T-helper 1 cell treated with Interleukin-12 subunit alpha and Interleukin-12 subunit beta and Interleukin-4 antibody, amounts not matched to agents 30 μg/mL and 1 μg/mL, for 36 hours (primary cell): ENCODE measurements around the gene DENND5A.
"Not testable (repeated sequence)": the region's sequence is repeated elsewhere in the genome, so short reads cannot be mapped to it uniquely, and the experiment has no call there.

Source experiments
- H3K27ac Mint-ChIP-seq: one replicate; pipeline ENCODE4 v1.8.0; 2021; ENCODE audit warnings: mild to moderate bottlenecking, mixed read lengths
- H3K27me3 Mint-ChIP-seq: one replicate; pipeline ENCODE4 v1.8.0; 2021; ENCODE audit warnings: low read depth, mixed read lengths
- H3K36me3 Mint-ChIP-seq: one replicate; pipeline ENCODE4 v1.8.0; 2021; ENCODE audit warnings: low read depth, mixed read lengths
- H3K4me1 Mint-ChIP-seq: one replicate; pipeline ENCODE4 v1.8.0; 2021; ENCODE audit warnings: low read depth, mixed read lengths
- H3K4me3 Mint-ChIP-seq: one replicate; pipeline ENCODE4 v1.8.0; 2021; ENCODE audit warnings: mild to moderate bottlenecking, moderate library complexity, mixed read lengths
- H3K9me3 Mint-ChIP-seq: one replicate; pipeline ENCODE4 v1.8.0; 2021; ENCODE audit warnings: mixed read lengths

The DENND5A gene

DNA sequence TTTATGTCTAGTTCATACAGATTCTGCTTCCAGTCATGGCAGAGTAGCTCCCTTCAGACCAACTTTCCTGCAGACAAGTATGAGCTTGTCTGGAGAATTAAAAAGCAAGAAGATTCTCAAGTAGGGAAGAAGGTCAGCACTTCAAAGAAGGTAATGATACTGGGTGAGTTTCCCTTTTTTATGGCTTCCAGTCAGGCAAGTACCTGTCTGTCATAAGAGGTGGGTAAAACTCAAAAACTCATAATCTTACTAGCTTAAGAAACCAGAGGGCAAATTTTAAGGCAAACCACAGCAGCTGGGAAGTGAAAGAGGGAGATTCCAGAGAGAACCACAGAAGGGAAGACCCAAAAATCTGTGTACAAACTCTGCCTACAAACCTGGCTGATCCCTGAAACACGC is 54.2 kb downstream of the DENND5A start:
- no peaks in the 10 kb centered on the region for H3K27me3 Mint-ChIP-seq
- H3K4me3 Mint-ChIP-seq, result peak overlapping the region; percentile 4
- H3K27ac Mint-ChIP-seq, result peak overlapping the region; percentile 46

DNA sequence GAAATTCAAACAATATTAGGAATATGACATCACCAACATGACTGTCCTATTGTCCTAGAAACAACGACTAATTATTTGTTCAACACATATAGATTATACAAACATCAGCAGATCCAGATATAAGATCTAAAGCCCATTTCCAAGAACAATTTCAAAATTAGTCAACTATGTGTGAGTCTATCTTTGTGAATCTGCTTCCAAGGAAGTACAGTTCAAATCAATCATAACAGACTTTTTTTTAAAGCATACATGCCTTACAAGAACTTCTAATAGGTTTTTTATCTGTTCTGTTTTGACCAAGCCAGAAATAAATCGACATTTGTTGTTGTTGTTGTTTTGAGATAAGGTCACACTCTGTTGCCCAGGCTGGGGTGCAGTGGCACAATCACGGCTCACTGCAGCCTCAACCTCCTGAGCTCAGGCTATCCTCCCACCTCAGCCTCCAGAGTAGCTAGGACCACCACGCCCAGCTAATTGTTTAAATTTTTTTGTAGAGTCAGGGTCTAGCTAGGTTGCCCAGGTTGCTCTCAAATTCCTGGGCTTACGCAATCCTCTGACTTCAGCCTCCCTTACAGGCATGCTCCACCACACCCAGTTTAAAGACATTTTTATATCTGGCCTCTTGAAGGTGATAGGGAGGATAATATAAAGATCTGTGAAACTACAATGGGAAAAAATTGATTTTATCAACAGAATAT is 54.8 kb downstream of the DENND5A start:
- Mint-ChIP-seq H3K36me3 (no peaks in the 10 kb centered on the region), H3K9me3 (no peaks in the 10 kb centered on the region), H3K27ac (peak overlapping the region; percentile 46), H3K27me3 (no peaks in the 10 kb centered on the region), H3K4me3 (peak overlapping the region; percentile 4), H3K4me1 (peaks cover 49% of the 10 kb centered on the region)

More for the DNA sequence above, 54.2 kb downstream of the DENND5A start:
- no peaks in the 10 kb centered on the region for H3K9me3 Mint-ChIP-seq
- H3K4me1 Mint-ChIP-seq, result peaks cover 49% of the 10 kb centered on the region
- no peaks in the 10 kb centered on the region for H3K36me3 Mint-ChIP-seq

DNA sequence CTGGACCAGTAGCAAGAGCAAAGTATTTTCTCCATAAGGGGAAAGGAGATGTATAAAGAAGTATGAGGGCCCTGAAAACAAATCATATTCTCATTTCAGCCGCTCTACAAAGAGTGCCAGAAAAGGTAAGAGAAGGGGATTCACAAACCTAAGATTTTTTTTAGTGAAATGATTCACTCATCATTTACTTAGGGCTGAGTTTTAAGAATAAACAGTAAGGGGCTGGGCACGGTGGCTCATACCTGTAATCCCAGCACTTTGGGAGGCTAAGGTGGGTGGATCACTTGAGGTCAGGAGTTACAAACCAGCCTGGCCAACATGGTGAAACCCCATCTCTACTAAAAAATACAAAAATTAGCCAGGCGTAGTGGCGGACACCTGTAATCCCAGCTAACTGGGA is 55.5 kb downstream of the DENND5A start:
- H3K9me3 Mint-ChIP-seq, H3K4me3 Mint-ChIP-seq, H3K36me3 Mint-ChIP-seq, H3K27me3 Mint-ChIP-seq: not testable (repeated sequence)
- H3K27ac Mint-ChIP-seq, result peak overlapping the region; percentile 46
- H3K4me1 Mint-ChIP-seq, result peaks cover 43% of the 10 kb centered on the region

DNA sequence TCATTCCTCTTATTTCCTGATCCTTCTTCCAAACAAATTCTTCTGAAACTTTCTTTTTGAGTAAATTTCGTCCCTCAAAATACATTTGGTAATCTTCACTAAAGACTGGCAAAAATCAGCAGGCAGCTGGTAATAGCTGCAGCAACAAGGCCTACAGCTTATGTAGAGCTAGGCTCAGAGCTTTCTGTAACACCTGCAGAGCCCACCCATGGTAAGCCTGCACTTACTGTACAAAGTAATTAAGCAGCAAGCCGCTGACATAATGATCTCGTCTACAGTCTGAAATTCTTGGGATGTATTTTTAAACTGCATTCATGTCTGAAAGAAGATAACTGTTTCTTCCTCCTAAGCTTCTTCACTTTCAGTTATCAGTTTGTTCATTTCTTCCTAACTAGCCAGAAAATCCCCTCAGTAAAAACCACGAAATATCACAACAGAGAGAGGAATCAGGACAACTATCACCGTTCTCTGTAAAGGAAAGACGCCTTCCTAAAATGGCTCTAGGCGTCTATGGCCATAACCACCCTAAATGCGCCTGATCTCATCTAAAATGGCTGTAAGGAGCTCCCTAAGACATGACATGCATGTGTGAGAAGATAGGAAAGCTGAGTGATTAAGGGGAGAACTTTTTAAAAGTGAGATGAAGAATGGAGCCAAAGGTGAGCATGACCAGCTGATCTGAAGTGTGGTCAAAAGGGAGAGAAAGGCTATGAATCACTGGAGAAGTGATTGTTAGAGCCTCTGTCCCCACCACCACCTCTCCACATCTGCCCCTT is 56.2 kb downstream of the DENND5A start:
- H3K36me3 Mint-ChIP-seq, result no peaks in the 10 kb centered on the region
- peak overlapping the region; percentile 18 for H3K4me3 Mint-ChIP-seq
- peaks cover 41% of the 10 kb centered on the region for H3K4me1 Mint-ChIP-seq
- H3K27me3 Mint-ChIP-seq, result no peaks in the 10 kb centered on the region
- H3K9me3 Mint-ChIP-seq, result no peaks in the 10 kb centered on the region
- peak overlapping the region; percentile 0 for H3K27ac Mint-ChIP-seq

DNA sequence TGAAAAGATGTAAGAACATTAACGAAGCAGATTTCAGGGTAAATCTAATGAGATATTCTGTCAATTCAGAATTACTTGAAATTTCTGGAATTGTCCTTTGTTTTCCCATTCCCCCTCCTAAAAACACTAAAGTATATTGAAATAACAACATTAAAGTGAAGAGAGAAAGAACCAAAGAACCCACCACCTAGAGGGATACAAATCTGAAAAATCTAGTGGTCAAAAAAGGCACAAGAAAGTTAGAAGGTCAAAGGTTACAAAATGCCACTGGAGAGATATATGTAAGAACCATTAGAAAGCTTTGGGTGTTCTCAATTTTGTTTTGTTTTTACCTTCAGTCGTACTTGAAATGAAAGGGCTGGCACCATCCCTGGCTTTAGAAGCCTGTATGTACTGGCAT is 57.9 kb downstream of the DENND5A start:
- H3K36me3 Mint-ChIP-seq, result peaks cover 2% of the 10 kb centered on the region
- H3K4me1 Mint-ChIP-seq, result peaks cover 37% of the 10 kb centered on the region
- no peaks in the 10 kb centered on the region for H3K27me3 Mint-ChIP-seq
- H3K4me3 Mint-ChIP-seq, result no peak overlapping the region
- H3K27ac Mint-ChIP-seq, result no peak overlapping the region
- H3K9me3 Mint-ChIP-seq, result no peaks in the 10 kb centered on the region

DNA sequence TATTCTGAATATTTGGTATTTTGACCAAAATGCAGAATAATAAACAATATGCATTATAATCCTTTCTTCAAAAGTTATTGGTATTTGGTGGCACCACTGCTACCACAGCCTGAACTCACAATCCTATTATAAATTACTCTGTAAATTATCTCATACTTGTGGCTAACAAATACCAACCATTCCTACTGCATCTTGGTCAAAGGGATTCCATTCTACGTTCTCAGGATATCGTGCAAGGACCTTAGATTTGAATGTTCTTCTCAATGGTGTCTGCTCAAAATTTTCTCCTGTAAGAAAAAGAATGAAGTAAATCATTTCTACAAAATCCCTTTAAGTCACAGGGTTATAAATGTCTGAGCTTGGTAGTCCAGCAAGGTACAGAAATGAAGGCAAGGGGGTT is 58.7 kb downstream of the DENND5A start:
- Mint-ChIP-seq H3K27ac (no peak overlapping the region), H3K4me3 (no peak overlapping the region), H3K4me1 (peaks cover 39% of the 10 kb centered on the region), H3K9me3 (no peaks in the 10 kb centered on the region), H3K27me3 (no peaks in the 10 kb centered on the region), H3K36me3 (peaks cover 5% of the 10 kb centered on the region)

DNA sequence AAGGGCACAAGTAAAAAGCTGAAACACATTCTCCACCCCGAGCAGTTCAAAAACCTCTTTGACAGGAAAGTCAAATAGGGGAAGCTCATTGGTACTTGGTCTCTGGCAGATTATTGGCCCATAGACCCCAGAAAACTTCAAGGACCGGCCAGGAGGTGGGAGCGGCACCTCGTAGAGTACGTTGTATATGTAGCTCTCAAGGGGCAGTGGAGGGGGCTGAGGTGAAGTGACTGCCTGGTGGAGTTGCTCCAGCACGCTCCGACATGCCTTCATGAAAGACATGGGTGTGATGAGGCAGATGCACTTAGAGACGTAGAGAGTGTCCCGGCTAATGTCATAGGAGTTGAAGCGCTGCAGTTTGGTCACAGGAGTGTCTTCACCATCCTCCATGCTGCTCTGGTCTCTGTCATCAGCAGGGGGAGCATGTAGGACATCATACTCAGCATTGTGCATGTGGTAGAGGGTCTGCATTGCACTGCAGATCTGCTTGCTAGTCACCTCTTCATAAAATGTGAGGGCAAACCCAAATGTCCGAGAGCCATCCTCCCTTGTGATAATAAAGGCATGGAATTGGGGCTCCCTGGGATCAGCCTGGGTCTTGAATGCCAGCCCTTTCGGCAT is 61.3 kb downstream of the DENND5A start:
- no peak overlapping the region for H3K4me3 Mint-ChIP-seq

DNA sequence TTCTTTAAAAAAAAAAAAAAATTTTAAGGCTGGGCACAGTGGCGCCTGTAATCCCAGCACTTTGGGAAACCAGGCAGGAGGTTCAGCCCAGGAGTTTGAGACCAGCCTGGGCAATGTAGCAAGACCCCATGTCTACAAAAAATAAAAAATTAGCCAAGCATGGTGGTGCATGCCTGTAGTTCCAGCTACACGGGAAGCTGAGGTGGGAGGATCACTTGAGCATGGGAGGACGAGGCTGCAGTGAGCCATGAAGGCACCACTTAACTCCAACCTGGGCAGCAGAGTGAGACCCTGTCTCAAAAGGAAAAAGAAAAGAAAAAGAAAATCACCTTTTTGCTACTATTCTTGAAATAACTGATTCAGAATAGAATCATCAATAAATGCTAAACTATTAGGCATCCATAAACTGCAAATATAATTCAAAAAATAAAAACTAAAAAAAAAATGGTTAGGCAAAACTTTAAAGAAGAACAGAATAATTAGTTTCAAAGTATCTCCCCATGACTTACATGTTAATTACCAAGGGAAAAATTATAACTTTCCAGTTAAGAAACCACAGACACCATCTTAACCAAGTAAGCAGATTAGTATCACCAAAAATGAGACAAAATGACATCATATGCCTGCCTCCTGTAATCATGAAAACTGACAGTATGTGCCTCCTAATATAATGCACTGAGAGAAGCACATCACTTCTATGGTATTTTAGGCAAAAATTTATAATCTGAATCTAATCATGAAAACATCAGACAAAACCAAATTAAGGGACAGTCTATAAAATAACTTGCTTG is 63.6 kb downstream of the DENND5A start:
- Mint-ChIP-seq H3K4me3 (no peak overlapping the region), H3K9me3 (no peaks in the 10 kb centered on the region), H3K27me3 (no peaks in the 10 kb centered on the region), H3K27ac (no peak overlapping the region), H3K36me3 (peaks cover 5% of the 10 kb centered on the region), H3K4me1 (peaks cover 14% of the 10 kb centered on the region)

More for the DNA sequence above, 61.3 kb downstream of the DENND5A start:
- H3K27ac Mint-ChIP-seq, result no peak overlapping the region
- H3K36me3 Mint-ChIP-seq, result peaks cover 5% of the 10 kb centered on the region
- no peaks in the 10 kb centered on the region for H3K9me3 Mint-ChIP-seq
- peaks cover 23% of the 10 kb centered on the region for H3K4me1 Mint-ChIP-seq
- H3K27me3 Mint-ChIP-seq, result no peaks in the 10 kb centered on the region

DNA sequence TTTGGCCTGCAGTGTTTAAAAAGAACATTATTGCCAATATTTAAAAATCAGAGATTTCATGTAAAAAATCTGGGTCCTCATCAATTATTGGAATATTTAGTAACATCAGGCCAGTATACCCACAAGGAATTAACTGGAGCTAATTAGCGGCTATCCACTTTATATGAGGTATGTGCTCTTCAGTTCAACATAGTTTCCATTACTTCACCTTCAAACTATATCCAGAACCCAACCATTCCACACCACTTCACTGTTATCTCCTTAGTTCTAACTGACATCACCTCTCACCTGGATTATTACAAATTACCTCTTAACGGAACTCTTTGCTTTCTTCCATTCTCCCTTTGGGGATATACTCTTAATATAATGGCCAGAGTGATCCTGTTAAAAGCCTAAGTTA is 64.7 kb downstream of the DENND5A start:
- Mint-ChIP-seq H3K4me3 (no peak overlapping the region), H3K9me3 (no peaks in the 10 kb centered on the region), H3K4me1 (peaks cover 16% of the 10 kb centered on the region), H3K36me3 (peaks cover 5% of the 10 kb centered on the region), H3K27me3 (no peaks in the 10 kb centered on the region), H3K27ac (no peak overlapping the region)

DNA sequence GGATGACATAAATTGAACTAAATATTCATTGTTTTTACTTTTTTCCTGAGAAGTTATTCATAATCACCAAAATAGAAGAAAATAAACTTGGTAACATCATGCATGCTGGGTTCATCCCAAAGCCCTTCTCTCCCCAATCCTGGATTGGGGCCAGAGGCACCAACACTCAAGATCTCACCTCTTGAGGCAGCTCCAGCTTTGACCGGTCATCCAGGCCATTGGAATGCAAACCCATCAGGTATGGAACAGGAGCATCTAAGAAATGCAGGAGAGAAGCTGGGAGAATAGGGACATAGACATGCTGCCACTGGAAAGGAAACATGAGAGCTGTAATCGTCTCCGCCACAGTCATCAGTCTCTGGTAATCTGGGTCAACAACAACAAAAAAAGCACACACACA is 71.8 kb downstream of the DENND5A start:
- no peak overlapping the region for H3K4me3 Mint-ChIP-seq
- peaks cover 5% of the 10 kb centered on the region for H3K4me1 Mint-ChIP-seq
- no peak overlapping the region for H3K27ac Mint-ChIP-seq
- H3K27me3 Mint-ChIP-seq, result no peaks in the 10 kb centered on the region
- H3K36me3 Mint-ChIP-seq, result peaks cover 25% of the 10 kb centered on the region
- peaks cover 10% of the 10 kb centered on the region for H3K9me3 Mint-ChIP-seq

DNA sequence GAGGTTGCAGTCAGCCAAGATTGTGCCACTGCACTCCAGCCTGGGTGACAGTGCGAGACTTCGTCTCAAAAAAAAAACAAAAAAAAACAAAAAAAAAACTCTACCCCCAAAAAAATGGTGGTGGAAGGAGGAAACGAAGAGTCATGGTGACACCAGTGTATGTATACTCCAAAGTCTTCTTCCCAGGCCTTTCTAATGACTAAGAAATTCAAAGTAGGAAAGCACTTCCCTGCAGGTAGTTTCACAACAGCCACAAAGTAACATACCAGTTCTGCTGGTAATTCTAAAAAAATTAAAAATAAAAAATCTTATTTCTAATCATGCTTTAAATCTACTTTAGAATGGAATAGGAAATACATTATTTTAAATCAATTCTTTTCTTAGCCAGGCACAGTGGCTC is 72.6 kb downstream of the DENND5A start:
- Mint-ChIP-seq H3K4me3 (no peak overlapping the region), H3K9me3 (peaks cover 10% of the 10 kb centered on the region), H3K36me3 (peaks cover 29% of the 10 kb centered on the region), H3K4me1 (peaks cover 5% of the 10 kb centered on the region), H3K27me3 (no peaks in the 10 kb centered on the region), H3K27ac (no peak overlapping the region)

DNA sequence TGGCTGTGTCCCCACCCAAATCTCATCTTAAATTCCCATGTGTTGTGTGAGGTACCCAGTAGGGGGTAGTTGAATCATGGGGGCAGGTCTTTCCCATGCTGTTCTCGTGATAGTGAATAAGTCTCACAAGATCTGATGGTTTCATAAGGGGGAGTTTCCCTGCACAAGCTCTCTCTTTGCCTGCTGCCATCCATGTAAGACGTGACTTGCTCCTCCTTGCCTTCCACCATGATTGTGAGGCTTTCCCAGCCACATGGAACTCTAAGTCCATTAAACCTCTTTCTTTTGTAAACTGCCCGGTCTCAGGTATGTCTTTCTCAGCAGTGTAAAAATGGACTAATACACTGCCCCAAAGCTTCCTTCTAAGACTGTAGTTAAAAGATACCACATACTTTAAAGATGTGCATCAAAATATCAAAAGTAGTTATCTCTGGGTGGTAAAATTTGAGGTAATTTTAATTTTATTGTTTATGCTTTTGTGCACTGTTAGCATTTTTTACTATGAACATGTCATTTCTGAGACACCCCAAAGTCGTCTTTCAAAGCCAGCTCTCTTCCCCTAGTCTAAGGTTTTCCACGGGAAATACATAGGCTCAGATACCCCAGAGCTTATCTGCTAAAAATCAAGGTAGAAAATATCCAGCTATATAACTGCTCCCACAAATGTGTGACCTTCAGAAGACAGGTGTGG is 74.7 kb downstream of the DENND5A start:
- H3K4me3 Mint-ChIP-seq, H3K4me1 Mint-ChIP-seq, H3K27me3 Mint-ChIP-seq, H3K9me3 Mint-ChIP-seq, H3K27ac Mint-ChIP-seq: not testable (repeated sequence)
- peaks cover 29% of the 10 kb centered on the region for H3K36me3 Mint-ChIP-seq

DNA sequence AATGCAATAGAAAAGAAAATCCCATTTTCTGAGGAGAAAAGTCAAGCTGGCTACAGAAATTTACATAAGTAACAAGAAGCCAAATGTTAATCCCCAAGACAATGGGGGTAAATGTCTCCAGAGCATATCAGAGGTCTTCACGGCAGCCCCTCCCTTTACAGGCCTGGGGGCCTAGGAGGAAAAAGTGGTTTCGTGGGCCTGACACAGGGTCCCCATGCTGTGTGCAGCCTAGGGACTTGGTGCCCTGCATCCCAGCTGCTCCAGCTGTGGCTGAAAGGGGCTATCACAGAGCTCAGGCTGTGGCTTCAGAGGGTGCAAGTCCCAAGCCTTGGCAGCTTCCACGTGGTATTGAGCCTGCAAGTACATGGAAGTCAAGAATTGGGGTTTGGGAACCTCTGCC is 76.3 kb downstream of the DENND5A start:
- H3K4me3 Mint-ChIP-seq, H3K9me3 Mint-ChIP-seq, H3K4me1 Mint-ChIP-seq, H3K27me3 Mint-ChIP-seq, H3K27ac Mint-ChIP-seq: not testable (repeated sequence)
- peaks cover 30% of the 10 kb centered on the region for H3K36me3 Mint-ChIP-seq

DNA sequence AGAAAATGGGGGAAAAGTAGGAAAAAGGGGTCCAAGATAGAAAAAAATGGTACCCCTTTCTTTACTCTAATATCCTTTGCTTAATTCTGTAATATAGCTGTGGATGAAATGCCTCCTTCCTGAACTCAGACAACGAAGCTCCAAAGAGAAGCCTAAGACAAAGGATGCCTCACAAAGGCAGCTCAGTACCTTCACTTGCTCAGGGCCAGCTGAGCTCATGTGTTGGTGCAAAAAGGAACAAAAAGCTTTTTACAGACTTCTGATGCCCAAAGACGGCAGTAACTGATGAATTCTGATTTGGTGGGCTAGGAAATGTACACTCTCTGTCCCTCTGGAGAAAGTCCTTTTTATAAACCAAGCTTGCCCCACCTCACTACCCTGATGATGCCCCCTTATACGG is 77.5 kb downstream of the DENND5A start:
- H3K4me3 Mint-ChIP-seq, result no peak overlapping the region
- peaks cover 25% of the 10 kb centered on the region for H3K36me3 Mint-ChIP-seq
- no peaks in the 10 kb centered on the region for H3K27me3 Mint-ChIP-seq
- no peak overlapping the region for H3K27ac Mint-ChIP-seq
- H3K4me1 Mint-ChIP-seq, result no peaks in the 10 kb centered on the region
- peaks cover 10% of the 10 kb centered on the region for H3K9me3 Mint-ChIP-seq
